Measurements from ENCODE around the gene DNAJC1.

DNAJC1 gene

DNA sequence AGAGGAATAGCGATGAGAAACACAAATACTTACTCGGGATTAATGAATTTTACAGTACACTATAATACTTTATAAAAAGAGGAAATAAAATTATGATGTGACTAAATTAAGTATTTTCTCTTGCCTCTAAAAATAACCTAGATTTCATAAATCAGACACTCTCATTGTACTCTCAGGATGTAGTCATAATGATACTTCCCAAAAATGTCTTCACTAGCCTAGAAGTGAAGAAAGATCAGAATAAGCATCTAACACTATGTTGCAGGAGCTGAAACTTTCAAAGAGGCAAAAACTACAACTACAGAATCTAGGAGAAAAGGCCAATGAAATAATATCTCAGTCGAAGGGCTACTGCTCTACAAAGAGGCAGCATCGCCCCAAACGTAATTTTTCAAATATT lies 49.4 kb downstream of the DNAJC1 start:
- Histone ChIP-seq H3K4me1 (ENCODE audit: control insufficient read depth, insufficient read depth, low read length) (no peaks in the 10 kb centered on the region), H3K4me3 (ENCODE audit: low read depth, low read length) (no peak overlapping the region), H3K27ac (ENCODE audit: extremely low read depth, low read depth, low read length) (no peak overlapping the region), H3K36me3 (ENCODE audit: control insufficient read depth in 2 of 2, insufficient read depth in 1 of 2, low read length in 2 of 2) (no peaks in the 10 kb centered on the region), H3K9me3 (ENCODE audit: control insufficient read depth, insufficient read depth, low read depth, low read length) (no peaks in the 10 kb centered on the region)
- POLR2A ChIA-PET, result no interaction called here
- CTCF ChIA-PET, result interaction anchor here (0.6 to 1.0 kb wide), 5 partner anchors 8 to 464 kb away, joined by 3 to 6 read pairs (median 4); no protein-coding TSS in a partner anchor
- TF ChIP-seq, protein P1, sequence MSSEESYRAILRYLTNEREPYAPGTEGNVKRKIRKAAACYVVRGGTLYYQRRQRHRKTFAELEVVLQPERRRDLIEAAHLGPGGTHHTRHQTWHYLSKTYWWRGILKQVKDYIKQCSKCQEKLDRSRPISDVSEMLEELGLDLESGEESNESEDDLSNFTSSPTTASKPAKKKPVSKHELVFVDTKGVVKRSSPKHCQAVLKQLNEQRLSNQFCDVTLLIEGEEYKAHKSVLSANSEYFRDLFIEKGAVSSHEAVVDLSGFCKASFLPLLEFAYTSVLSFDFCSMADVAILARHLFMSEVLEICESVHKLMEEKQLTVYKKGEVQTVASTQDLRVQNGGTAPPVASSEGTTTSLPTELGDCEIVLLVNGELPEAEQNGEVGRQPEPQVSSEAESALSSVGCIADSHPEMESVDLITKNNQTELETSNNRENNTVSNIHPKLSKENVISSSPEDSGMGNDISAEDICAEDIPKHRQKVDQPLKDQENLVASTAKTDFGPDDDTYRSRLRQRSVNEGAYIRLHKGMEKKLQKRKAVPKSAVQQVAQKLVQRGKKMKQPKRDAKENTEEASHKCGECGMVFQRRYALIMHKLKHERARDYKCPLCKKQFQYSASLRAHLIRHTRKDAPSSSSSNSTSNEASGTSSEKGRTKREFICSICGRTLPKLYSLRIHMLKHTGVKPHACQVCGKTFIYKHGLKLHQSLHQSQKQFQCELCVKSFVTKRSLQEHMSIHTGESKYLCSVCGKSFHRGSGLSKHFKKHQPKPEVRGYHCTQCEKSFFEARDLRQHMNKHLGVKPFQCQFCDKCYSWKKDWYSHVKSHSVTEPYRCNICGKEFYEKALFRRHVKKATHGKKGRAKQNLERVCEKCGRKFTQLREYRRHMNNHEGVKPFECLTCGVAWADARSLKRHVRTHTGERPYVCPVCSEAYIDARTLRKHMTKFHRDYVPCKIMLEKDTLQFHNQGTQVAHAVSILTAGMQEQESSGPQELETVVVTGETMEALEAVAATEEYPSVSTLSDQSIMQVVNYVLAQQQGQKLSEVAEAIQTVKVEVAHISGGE (tag by site-specific recombination; conservative IDR thresholded peaks at IDR 0.05; ENCODE audit: low read depth), result no peak
- no peak for TF ChIP-seq ZBTB48 (tag by site-specific recombination; IDR thresholded peaks at IDR 0.05)
- no peak for TF ChIP-seq ZNF121 (tag by site-specific recombination; IDR thresholded peaks at IDR 0.05)
- TF ChIP-seq, protein P2, sequence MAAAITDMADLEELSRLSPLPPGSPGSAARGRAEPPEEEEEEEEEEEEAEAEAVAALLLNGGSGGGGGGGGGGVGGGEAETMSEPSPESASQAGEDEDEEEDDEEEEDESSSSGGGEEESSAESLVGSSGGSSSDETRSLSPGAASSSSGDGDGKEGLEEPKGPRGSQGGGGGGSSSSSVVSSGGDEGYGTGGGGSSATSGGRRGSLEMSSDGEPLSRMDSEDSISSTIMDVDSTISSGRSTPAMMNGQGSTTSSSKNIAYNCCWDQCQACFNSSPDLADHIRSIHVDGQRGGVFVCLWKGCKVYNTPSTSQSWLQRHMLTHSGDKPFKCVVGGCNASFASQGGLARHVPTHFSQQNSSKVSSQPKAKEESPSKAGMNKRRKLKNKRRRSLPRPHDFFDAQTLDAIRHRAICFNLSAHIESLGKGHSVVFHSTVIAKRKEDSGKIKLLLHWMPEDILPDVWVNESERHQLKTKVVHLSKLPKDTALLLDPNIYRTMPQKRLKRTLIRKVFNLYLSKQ (tag by site-specific recombination; IDR thresholded peaks at IDR 0.05; ENCODE audit: borderline replicate concordance), result no peak
- no peak for TF ChIP-seq BCL11A (tag by site-specific recombination; IDR thresholded peaks at IDR 0.05; ENCODE audit: low read depth)
- TF ChIP-seq WT1 (tag by site-specific recombination; IDR thresholded peaks at IDR 0.05), result no peak
- no peak for TF ChIP-seq ZNF843 (tag by site-specific recombination; IDR thresholded peaks at IDR 0.05)
- TF ChIP-seq, protein P3, sequence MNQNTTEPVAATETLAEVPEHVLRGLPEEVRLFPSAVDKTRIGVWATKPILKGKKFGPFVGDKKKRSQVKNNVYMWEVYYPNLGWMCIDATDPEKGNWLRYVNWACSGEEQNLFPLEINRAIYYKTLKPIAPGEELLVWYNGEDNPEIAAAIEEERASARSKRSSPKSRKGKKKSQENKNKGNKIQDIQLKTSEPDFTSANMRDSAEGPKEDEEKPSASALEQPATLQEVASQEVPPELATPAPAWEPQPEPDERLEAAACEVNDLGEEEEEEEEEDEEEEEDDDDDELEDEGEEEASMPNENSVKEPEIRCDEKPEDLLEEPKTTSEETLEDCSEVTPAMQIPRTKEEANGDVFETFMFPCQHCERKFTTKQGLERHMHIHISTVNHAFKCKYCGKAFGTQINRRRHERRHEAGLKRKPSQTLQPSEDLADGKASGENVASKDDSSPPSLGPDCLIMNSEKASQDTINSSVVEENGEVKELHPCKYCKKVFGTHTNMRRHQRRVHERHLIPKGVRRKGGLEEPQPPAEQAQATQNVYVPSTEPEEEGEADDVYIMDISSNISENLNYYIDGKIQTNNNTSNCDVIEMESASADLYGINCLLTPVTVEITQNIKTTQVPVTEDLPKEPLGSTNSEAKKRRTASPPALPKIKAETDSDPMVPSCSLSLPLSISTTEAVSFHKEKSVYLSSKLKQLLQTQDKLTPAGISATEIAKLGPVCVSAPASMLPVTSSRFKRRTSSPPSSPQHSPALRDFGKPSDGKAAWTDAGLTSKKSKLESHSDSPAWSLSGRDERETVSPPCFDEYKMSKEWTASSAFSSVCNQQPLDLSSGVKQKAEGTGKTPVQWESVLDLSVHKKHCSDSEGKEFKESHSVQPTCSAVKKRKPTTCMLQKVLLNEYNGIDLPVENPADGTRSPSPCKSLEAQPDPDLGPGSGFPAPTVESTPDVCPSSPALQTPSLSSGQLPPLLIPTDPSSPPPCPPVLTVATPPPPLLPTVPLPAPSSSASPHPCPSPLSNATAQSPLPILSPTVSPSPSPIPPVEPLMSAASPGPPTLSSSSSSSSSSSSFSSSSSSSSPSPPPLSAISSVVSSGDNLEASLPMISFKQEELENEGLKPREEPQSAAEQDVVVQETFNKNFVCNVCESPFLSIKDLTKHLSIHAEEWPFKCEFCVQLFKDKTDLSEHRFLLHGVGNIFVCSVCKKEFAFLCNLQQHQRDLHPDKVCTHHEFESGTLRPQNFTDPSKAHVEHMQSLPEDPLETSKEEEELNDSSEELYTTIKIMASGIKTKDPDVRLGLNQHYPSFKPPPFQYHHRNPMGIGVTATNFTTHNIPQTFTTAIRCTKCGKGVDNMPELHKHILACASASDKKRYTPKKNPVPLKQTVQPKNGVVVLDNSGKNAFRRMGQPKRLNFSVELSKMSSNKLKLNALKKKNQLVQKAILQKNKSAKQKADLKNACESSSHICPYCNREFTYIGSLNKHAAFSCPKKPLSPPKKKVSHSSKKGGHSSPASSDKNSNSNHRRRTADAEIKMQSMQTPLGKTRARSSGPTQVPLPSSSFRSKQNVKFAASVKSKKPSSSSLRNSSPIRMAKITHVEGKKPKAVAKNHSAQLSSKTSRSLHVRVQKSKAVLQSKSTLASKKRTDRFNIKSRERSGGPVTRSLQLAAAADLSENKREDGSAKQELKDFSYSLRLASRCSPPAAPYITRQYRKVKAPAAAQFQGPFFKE (tag by site-specific recombination; IDR thresholded peaks at IDR 0.05; ENCODE audit: borderline replicate concordance), result no peak
- TF ChIP-seq ZNF423 (tag by site-specific recombination; IDR thresholded peaks at IDR 0.05), result no peak
- no peak for TF ChIP-seq ZNF585B (tag by site-specific recombination; IDR thresholded peaks at IDR 0.05)
- no peak for TF ChIP-seq ZNF654 (tag by site-specific recombination; IDR thresholded peaks at IDR 0.05; ENCODE audit: low read depth)
- TF ChIP-seq ZNF114 (tag by site-specific recombination; IDR thresholded peaks at IDR 0.05), result no peak
- no peak for TF ChIP-seq ZNF350 (tag by site-specific recombination; IDR thresholded peaks at IDR 0.05)
- TF ChIP-seq, protein P4, sequence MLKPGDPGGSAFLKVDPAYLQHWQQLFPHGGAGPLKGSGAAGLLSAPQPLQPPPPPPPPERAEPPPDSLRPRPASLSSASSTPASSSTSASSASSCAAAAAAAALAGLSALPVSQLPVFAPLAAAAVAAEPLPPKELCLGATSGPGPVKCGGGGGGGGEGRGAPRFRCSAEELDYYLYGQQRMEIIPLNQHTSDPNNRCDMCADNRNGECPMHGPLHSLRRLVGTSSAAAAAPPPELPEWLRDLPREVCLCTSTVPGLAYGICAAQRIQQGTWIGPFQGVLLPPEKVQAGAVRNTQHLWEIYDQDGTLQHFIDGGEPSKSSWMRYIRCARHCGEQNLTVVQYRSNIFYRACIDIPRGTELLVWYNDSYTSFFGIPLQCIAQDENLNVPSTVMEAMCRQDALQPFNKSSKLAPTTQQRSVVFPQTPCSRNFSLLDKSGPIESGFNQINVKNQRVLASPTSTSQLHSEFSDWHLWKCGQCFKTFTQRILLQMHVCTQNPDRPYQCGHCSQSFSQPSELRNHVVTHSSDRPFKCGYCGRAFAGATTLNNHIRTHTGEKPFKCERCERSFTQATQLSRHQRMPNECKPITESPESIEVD (tag by site-specific recombination; IDR thresholded peaks at IDR 0.05), result no peak
- TF ChIP-seq KLF10 (tag by site-specific recombination; IDR thresholded peaks at IDR 0.05), result no peak
- no peak for TF ChIP-seq ZNF175 (tag by site-specific recombination; IDR thresholded peaks at IDR 0.05)
- no peak for TF ChIP-seq ZNF23 (tag by site-specific recombination; IDR thresholded peaks at IDR 0.05; ENCODE audit: borderline replicate concordance)
- no peak for TF ChIP-seq ZNF202 (tag by site-specific recombination; IDR thresholded peaks at IDR 0.05; ENCODE audit: borderline replicate concordance)
